Right renal pelvis (tissue), 4 donors: Measurements from ENCODE around the gene AGAP2. TPM values are rescaled to one million over a fixed set of nuclear protein-coding genes. Genes with fewer than 3 reads are reported as not detected.

Source experiments
- DNase-seq, 4 donors: peaks; one replicate each; pipeline ENCODE4 v3.0.0-alpha.2; 2013; ENCODE audit warnings: low read depth in 4 of 4, low spot score in 3 of 4, missing footprints in 1 of 4
- polyA plus RNA-seq, 4 donors: library from polyadenylated mRNA; unstranded; fragments of 120-200 nt; gene quantifications; one replicate each; pipeline ENCODE4 v1.2.1, GENCODE V29; 2013; ENCODE audit not compliant: insufficient read length in 4 of 4

AGAP2 gene
- polyA plus RNA-seq, 4 donors: 0.73 to 2.0 (median 1.1) TPM

DNA sequence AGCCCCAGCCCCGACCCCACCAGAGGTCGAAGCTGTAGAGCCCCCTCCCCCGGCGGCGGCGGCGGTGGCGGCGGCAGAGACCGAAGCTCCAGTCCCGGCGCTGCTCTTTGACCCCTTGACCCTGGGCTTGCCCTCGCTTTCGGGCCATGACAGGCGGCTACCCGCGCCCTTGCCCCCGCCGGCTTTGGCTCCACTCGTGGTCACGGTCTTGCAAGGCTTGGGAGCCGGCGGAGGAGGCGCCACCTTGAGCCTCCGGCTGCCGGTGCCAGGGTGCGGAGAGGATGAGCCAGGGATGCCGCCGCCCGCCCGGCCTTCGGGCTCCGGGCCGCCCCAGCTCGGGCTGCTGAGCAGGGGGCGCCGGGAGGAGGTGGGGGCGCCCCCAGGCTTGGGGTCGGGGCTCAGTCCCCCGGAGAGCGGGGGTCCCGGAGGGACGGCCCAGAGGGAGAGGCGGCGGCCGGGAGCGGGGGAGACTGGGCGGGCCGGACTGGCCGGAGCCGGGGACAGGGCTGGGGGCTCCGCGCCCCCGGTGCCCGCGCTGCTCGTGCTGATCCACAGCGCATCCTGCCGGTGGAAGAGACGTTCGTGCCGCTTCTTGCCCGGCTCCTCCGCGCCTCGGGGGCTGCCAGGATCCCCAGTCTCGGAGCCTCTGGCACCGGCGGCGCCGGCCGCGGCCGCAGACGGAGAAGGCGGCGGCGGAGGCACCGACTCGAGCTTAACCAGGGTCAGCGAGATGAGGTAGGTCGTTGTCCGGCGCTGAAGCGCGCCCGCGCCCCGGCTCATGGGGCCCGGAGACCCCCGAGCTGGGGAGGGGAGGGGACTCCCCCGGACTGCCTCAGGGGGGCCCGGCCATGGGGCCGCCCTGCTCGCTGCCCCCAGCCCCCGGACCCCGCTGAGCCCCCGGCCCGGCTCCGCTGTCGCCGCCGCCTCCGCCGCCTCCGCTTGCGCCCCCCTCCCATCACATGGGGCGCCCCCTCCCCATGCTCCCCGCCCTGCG lies 778 bp downstream of the AGAP2 start:
- DNase-seq: no peak

DNA sequence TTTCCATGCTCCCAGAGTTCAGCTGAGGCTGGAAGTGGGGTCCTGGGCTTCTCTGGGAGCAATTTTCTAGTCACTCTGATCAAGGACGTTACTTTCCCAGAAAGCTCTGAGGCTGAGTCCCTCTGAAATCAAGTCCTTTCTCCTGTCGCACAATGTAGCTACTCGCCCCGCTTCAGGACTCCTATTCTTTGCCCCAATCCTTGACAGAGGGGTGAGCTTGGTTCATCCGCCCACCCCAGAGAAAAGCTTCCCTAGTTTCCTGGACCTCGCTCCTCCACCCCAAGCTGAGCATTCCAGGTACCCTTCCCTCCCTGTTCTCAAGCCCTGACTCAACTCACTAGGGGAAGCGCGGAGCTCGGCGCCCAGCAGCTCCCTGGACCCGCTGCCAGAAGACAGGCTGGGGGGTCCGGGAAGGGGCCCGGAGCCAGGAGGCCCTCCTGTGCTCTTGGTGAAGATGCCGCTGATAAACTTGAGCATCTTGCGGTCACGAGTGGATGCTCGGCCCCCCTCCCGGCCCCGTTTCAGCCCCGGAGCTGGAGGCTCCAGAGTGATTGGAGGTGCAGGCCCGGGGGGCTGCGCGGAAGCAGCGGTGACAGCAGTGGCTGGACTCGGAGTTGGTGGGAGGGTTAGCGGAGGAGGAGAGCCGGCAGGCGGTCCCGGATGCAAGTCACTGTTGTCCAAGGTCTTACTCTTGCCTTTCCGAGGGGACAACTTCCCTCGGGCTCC lies 1.6 kb downstream of the AGAP2 start:
- DNase-seq: no peak

DNA sequence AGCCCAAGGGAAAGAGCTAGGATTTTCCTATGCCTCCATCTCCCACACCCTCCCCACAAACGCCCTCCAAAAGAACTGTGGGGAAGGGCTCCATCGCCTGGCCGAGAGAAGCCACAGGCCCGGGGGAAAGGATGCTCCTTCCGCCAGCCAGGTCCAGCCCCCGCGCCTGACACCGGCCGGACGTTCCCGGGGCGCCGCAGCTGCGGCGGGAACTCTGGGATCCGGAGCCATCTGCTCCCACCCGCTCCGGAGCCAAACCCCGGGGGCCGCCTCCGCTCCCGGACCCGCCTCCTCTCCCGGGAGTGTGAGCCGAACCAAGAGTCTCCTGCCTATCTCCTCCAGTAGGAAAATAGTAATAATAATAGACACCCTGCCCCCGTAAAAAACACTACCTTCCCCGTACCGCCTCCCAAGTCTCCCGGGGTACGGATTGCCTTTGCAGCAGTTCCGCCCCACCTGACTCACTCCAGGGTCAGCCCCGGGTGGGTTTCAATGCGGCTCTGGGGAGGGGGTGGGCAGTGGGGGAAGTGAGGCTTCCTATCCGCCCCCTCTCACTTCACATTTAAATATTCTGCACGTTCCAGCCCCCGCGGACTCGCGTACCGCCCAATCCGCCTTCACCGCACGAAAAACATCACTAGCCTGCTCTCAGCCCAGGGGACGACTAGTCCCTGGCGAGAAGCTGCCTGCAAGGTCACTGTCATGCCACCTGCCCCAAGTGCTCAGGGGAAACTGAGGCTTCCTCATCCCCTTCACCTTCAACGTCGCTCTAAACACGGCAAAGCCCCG lies 2.4 kb downstream of the AGAP2 start:
- DNase-seq: no peak

DNA sequence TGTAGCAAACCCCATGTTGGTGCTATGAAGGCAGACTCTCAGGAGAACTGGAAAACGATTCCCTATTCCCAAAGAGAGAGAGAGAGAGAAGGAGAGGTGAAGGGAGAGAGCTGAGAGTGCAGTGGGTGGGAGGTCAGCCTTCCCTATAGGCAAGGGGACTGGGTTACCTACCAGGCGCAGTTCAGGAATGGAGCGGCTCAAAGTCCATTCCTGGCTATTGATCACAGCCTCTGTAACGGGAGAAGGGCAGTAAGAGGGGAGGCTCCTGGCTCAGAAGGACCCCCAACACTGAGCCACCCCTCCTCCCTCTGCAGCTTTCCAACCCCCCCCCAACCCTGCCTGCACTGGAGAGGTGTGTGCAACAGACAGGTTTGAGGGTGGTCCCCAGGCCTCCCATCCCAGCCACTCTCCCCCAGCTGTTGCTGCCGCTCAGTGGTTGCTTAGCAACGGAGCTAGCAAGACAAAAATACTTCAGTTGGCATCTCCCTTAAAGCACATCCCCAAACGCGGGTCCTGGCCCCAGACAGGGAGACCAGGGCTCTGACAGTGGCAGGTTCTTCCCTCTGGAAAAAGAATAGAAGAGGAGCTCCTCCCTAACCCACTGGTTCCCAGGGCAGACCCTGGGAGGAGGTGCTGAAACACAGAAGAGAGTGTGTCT lies 3.2 kb downstream of the AGAP2 start:
- DNase-seq: no peak

DNA sequence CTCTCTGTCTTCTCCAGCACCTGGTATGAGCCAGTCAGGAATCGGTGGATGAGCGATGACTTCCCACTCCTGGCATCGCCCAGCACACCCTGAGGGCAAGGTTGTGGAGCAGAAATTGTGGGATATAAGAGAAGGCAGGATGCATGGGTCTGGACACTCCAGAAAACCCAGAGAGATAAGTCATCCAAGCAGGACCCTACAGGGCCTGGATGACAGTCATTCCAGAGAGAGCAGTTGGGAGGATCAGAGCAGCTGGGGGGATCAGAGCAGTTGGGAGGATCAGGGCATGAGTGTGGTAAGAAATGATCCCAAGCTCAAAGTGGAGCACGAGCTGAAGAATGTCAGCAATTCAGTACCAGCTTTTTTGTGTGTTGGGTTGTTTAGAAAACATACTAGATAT lies 4.0 kb downstream of the AGAP2 start:
- no peak for DNase-seq

DNA sequence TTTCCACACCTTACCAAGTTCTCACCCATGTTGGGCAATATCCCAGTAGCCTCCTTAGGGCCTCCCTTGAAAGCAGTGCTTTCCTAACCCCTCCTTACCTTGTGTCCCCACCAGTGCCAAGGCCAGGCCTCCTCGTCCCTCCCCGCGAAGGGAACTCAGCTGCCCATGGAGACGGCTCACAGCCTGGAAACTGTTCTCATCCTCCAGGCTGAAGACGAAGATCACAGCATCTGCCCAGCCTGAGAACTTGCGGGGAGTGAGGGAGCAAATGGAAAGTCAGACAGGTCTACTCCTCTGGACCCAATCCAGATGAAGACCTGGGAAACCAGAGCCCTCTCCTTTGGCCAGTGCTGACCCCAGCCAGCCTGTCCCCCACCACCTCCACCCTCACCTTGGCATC lies 4.6 kb downstream of the AGAP2 start:
- no peak for DNase-seq

DNA sequence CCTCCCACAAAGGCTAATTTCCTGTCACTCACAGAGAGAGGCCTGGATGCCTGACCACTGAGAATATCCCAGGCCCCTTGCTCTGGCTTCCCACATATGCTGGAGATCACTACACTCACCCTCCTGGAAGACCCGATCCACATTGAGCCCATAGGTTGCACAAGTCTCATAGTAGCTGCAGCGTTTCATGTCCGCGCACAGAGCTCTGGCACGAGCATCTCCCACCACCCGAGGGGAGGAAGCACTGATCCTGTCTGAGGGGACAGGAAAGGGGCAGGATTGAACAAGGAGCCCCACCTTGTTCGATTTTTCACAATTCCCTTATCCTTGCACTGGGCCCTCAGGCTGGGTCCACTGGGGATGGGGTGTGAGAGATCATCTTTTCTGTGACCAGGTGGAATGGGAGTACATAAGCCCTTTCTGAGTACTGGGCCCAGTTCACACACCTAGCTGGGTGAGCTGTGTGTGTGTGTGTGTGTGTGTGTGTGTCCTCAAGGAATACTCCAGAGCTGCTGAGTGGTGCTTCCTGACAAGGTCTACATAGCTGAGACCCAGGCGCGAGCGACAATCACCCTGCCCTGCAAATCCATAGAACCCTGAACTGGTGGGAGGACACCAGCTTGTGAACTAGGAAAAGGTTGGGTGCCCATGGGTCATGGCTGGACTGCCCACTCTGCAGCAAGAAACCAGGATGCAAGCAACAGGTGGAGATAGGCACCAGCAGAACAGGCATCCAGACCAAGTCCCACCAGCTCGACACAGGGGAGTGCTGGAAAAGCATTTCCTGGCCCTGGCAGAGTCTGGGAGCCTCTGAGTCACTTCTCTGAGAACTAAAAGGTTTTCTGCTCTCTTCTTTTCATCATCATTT lies 5.6 kb downstream of the AGAP2 start:
- DNase-seq: no peak

DNA sequence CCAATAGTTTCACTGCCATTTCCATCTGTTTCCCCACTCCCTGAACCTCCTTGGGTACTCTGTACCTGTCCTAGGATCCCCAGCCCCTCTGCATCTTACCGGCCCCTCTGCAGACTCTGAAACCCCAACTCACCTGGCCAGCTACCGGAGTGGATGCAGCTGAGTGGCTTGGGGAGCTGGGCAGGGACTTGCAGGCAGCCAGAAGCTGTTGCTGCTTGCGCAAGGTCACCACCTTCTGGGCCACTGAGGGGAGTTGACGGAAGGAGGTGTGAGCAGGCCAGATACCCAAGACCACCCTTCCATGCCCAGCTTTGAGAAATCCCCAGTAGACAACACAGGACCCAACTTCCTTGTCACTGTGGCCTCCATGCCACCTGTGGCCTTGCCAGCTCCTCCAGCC lies 6.3 kb downstream of the AGAP2 start:
- no peak for DNase-seq

DNA sequence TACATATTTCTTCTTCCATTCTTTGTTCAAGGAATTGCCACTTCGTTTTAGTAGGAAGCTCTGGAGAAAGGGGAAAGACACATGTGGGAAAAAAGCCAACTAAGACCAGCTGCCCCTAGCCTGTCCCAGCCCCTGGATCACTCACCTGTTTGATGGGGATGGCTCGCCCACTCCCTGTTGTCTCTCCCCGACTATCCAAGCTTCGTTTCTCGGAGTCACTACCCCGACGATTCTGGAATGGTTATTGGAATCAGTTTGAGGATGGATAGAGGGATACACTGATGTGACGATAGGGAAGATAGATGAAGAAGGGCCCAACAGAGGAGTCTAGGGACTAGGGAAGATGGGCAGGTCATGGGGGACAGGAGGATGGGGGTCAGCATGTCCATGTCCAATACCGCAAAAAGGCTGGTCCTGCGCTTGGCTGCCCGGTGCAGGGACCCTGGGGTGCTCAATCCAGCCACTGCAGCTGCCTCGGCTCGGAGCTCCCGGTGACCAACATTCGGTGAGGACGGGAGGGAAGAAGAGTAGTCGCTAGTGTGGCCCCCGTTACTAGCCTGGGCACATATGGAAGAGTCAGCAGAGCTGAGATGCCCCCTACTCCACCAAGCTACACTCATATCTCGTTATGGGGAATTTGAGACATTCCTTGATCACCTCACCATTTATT lies 7.0 kb downstream of the AGAP2 start:
- no peak for DNase-seq

DNA sequence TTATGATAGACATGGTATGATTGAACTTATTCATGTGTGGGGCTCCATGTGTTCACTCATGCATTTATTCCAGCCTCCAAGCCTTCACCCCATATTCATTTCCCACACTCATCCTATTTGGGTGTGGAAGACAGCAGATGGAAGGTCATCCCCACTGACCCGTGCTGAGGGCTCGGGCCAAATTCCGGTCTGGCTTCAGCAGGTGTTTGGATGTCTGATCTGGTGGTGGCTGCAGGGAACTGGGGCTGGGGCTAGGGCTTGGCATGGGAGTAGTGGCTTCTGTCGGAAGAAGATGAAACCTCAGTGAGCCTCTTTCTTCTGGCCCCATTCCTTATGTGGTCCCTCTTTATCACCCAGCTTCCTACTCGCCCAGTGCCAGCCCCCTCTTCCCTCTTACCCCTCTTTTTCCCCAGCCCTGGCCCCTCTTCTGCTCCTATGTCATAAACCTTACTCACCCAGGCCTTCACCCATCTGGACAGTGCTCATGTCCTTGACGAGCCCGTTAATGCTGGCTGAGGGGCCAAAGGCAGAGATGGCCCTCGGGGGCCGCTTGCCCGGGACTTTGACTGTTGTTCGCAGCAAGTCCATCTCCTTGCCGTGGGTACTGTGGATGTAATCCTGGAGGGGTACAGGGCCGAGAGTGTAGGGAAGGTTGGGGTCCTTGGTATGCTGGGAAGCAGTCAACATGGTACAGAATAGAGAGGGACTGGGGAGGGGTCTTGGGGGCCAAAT lies 8.0 kb downstream of the AGAP2 start:
- DNase-seq: no peak

DNA sequence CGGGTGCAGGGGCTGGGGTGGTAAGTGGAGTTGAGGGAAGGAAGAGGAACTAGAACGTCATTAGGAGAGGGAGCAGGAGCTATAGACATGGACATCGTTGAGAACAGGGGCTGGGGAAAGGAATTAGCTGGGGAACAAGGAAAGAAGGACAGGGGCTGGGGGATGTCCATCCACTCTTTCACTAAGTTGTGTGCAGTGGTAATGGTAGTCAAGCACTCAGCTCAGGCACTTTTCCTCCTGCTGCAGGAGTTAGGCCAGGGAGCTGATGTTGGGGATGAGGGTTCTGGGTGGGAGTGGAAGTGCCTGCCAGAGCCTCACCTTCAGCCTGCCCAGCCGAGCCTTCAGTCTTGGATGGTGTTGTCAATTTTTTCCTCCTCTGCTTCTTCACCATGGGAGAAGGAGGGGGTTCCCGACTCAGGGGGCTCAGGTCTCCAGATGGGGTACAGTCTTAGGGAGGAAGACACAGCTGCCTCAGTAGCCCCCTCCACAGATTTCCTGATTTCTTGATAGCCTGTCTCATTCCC lies 9.2 kb downstream of the AGAP2 start:
- DNase-seq: no peak

DNA sequence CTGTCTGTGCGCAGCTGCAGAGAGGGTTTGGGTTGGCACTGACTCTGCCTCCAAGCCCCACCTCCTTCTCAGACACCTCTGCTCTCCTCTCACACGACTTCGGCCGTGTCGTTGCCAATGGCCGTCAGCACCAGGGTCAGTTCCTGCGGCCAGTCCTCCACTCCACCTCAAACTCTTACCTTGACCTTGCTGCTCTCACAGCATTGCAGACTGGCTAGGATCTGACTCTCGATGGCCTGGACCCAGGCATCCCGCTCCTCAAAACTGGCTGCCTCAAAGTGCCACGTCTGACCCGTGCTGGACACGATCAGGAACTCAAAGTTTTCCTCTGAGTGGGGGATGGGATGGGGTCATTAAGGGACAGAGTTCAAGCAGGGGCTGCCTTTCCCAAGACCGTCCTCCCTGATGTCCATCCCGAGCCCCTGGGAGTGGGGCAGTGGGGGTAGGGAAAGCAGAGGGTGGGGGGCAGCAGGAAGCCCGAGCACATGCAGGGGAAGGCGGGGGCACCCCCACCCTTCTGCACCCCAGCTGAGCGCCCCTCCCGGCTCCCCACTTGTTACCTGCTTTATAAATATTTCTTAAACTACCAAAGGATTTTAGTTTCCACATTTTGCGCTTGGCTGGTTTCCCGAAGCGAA lies 10.7 kb downstream of the AGAP2 start:
- DNase-seq: no peak

DNA sequence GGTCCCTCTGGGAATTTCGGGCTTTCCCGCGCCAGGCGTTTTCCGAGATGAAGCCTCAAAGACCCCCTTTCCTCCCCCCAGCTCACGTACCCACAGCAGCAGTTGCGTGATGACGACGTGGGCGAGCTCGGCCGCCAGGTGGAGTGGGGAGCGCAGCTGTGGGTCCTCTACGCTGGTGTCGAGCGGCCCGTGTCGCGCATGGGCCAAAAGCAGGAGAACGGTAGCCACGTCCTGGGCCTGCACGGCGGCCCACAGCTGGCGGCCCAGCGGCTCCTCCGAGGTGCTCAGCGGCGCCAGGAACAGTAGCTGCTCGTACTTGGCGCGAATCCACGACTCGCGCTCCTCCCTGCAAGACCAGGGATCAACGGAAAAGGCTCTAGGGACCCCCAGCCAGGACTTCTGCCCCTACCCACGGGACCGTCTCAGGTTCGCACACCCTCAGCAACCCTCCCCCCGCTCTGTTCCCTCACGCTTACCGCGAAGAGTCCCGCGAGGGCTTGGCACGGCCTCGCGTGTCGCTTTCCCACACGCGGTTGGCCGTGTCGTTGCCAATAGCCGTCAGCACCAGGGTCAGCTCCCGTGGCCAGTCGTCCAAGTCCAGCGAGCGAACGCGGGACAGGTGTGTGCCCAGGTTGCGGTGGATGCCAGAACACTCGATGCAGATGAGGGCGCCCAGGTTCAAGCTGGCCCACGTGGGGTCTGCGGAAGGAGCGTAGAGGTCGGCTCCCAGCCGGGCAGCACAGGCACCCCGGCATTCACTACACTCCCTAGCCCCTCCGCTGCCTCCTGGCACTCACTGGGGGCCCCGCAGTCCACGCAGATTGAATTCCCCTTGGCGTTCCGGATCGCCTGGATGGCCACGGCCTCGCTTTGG lies 11.4 kb downstream of the AGAP2 start:
- no peak for DNase-seq

DNA sequence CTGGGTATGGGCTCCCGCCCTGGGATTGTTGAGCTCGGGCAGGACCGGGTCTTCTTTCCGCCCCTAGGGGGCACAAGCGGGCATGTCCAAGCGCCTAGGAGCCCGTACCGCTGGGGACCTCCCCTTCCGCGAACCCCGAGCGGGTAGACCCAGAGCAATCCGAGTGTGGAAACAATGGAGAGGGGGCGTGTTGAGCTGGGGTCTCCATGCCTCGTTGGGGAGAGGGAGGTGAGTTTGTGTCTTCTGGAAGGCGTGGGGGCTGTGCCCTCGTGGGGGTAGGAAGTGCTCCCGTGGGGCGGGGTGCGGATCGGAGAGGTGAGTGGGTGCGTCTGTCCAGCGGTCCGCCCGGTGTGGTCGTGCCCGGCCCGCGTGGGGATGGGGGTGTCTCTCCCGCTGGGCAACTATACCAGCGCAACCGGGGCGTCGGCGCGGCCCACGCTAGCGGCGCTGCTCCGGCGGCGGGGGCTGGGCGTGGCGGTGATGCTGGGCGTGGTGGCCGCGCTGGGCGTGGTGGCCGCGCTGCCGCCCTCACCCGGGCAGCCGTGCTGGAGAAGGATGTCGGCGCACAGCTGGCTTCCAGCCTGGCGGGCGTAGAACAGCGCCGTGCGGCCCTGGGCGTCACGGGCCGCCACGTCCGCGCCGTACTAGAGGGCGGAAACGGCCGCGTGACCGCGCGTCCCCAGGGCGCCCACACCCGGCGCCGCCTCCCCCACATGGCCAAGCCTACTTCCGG lies 12.2 kb downstream of the AGAP2 start:
- DNase-seq: no peak

DNA sequence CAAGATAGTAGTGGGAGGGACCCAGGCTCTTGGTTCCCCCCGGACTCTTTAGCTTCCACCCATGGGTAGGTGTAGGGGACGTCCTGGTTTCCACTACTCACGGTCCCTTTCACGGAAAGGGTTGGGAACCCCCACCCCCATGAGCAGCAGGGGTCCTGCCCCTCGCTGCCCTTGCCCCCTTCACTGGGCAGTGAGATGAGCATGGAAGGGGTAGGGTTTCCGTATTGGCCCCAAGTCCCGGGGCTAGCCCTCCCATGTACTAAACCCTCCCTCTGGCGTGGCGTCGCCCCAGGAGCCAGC lies 12.7 kb downstream of the AGAP2 start:
- no peak for DNase-seq
